ENCODE results near the gene SSR4. TPM values are rescaled to one million over a fixed set of nuclear protein-coding genes. Genes with fewer than 3 reads are reported as not detected.

The SSR4 gene
- total RNA-seq, 2 donors from 2014 or later, result 219 to 238 TPM

- Histone ChIP-seq H3K27me3 (no peaks in the 10 kb centered on the region), H3K36me3 (peaks cover 14% of the 10 kb centered on the region), H3K4me3 (no peak overlapping the region), H3K9me3 (peaks cover 0 to 3% of the 10 kb centered on the region in 2 donors), H3K27ac (peak overlapping the region in 1 of 2 donors; percentile 13), H3K4me1 (peaks cover 0 to 22% of the 10 kb centered on the region in 2 donors)
- no peak for DNase-seq (ENCODE audit: low spot score)
- TF ChIP-seq, protein P1, sequence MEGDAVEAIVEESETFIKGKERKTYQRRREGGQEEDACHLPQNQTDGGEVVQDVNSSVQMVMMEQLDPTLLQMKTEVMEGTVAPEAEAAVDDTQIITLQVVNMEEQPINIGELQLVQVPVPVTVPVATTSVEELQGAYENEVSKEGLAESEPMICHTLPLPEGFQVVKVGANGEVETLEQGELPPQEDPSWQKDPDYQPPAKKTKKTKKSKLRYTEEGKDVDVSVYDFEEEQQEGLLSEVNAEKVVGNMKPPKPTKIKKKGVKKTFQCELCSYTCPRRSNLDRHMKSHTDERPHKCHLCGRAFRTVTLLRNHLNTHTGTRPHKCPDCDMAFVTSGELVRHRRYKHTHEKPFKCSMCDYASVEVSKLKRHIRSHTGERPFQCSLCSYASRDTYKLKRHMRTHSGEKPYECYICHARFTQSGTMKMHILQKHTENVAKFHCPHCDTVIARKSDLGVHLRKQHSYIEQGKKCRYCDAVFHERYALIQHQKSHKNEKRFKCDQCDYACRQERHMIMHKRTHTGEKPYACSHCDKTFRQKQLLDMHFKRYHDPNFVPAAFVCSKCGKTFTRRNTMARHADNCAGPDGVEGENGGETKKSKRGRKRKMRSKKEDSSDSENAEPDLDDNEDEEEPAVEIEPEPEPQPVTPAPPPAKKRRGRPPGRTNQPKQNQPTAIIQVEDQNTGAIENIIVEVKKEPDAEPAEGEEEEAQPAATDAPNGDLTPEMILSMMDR (IDR thresholded peaks at IDR 0.05), result no peak
Measured at GRCh38 chrX:153791104-153791852, 3.2 kb upstream of the SSR4 start.

- Histone ChIP-seq H3K9me3 (peaks cover 0 to 3% of the 10 kb centered on the region in 2 donors), H3K36me3 (peaks cover 8% of the 10 kb centered on the region), H3K27ac (no peak overlapping the region), H3K4me3 (no peak overlapping the region), H3K27me3 (no peaks in the 10 kb centered on the region), H3K4me1 (peaks cover 0 to 22% of the 10 kb centered on the region in 2 donors)
- TF ChIP-seq, protein P1 (IDR thresholded peaks at IDR 0.05), result no peak
- DNase-seq (ENCODE audit: low spot score), result no peak
Measured at GRCh38 chrX:153792368-153792767, 2.1 kb upstream of the SSR4 start.

DNA sequence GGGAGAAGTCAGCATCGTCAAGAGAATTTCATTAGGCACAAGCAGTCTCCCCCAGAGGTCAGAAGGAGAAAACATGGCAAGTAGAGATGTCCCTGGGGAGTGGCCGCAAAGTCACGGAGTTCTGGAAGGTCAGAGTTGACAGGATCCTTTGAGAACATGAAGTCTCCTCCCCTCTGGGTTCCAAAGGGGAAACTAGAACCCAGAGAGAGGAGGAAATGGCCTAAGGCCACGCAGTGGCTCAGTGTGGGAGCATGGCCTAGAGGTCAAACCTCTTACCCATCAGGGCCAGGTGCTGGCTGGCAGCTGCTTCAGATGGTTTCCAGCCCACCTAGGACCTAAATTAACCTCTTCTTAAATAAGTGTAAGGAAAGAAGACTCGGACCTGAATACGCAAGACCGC, 1.2 kb upstream of the SSR4 start:
- peaks cover 0 to 22% of the 10 kb centered on the region in 2 donors for H3K4me1 ChIP-seq

GRCh38 chrX:153794897-153795816, 689 bp downstream of the SSR4 start:
- no peaks in the 10 kb centered on the region for H3K27me3 ChIP-seq
- peak overlapping the region; percentile 91 to 92 for H3K27ac ChIP-seq
- DNase-seq (ENCODE audit: low spot score), result no peak
- H3K4me3 ChIP-seq, result peak overlapping the region; percentile 61 to 63
- peaks cover 0 to 22% of the 10 kb centered on the region in 2 donors for H3K4me1 ChIP-seq
- TF ChIP-seq, protein P1 (IDR thresholded peaks at IDR 0.05), result no peak
- H3K9me3 ChIP-seq, result peaks cover 3 to 4% of the 10 kb centered on the region in 2 donors
- peaks cover 4% of the 10 kb centered on the region for H3K36me3 ChIP-seq

More for the DNA sequence above, 1.2 kb upstream of the SSR4 start:
- DNase-seq (ENCODE audit: low spot score), result no peak
- peak overlapping the region; percentile 91 to 92 for H3K27ac ChIP-seq
- H3K36me3 ChIP-seq, result peaks cover 12% of the 10 kb centered on the region
- no peaks in the 10 kb centered on the region for H3K27me3 ChIP-seq
- peak overlapping the region; percentile 61 to 63 for H3K4me3 ChIP-seq
- H3K9me3 ChIP-seq, result peaks cover 3 to 4% of the 10 kb centered on the region in 2 donors
- TF ChIP-seq, protein P1 (IDR thresholded peaks at IDR 0.05), result no peak

DNA sequence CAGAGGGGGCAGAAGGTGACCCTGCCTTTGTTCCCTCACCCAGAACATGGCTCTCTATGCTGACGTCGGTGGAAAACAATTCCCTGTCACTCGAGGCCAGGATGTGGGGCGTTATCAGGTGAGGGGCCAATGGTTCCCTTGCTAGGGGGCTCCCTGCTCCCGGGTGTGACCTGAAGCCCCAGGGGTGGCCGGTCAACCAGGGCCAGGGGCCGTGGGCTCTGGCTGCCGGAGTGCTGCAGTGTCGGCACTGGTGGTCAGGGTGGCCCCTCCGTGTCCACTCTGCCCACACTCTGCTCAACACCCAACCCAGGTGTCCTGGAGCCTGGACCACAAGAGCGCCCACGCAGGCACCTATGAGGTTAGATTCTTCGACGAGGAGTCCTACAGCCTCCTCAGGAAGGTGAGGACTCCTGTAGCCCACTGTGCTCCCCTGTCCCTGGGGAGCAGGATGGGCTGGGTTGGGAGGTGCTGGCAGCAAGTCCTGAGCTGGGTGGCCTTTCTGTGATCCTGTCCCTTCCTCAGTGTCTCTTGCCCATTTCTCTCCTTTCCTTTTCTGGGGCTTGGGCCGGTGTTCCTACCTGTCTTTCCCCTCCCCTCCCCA, 3.0 kb downstream of the SSR4 start:
- Histone ChIP-seq H3K36me3 (peaks cover 4% of the 10 kb centered on the region), H3K4me1 (peaks cover 0 to 20% of the 10 kb centered on the region in 2 donors), H3K9me3 (peaks cover 3 to 4% of the 10 kb centered on the region in 2 donors), H3K4me3 (no peak overlapping the region), H3K27ac (no peak overlapping the region), H3K27me3 (no peaks in the 10 kb centered on the region)
- DNase-seq (ENCODE audit: low spot score), result no peak
- TF ChIP-seq, protein P1 (IDR thresholded peaks at IDR 0.05), result no peak

Measured in right atrium auricular region (tissue), 2 donors.